B cell (primary cell): ENCODE results near the gene TEAD1. TPM values are rescaled to one million over a fixed set of nuclear protein-coding genes. Genes with fewer than 3 reads are reported as not detected.

Experiments used
- ATAC-seq: fragments of 200-7000 bp; cut with Tn5 transposase; one replicate; pipeline ENCODE4 v1.10.0; 2021; ENCODE audit warnings: low read depth, mild to moderate bottlenecking, moderate number of reproducible peaks, moderate library complexity
- CTCF ChIA-PET: fragments of 350-600 bp; sonication (Branson Sonifier 250); formaldehyde crosslinking; loops from one replicate; lab custom pipeline; 2021; ENCODE audit warnings: antibody characterized with exemption, inconsistent platforms; lab: Charles Lee
- POLR2A ChIA-PET: fragments of 350-600 bp; sonication (Branson Sonifier 250); formaldehyde crosslinking; loops from one replicate; lab custom pipeline; 2021; ENCODE audit warnings: antibody characterized with exemption; lab: Charles Lee
- DNase-seq: peaks from one replicate; pipeline ENCODE4 v3.0.0; 2013
- H2AFZ ChIP-seq: 2 replicates; pipeline ENCODE4 v1.6.1; 2012; ENCODE audit warnings: mild to moderate bottlenecking, low read depth, low read length; ENCODE audit not compliant: insufficient read depth, poor library complexity, severe bottlenecking
- H3K27ac ChIP-seq, 2 donors: 1 replicate in 1 of 2; 2 replicates in 1 of 2; pipeline ENCODE4 v1.5.1; 2012 to 2013; ENCODE audit warnings: low read length in 2 of 2, mild to moderate bottlenecking in 2 of 2, moderate library complexity in 1 of 2
- H3K27me3 ChIP-seq, 4 experiments: fragments of 200-600 bp in 1 of 4; sonication (generic) in 1 of 4; replicated peaks in 1 of 4; 1 replicate in 2 of 4; 2 replicates in 2 of 4; pipeline versions ENCODE4 v1.6.1 to v1.7.0; 2013 to 2016; ENCODE audit warnings: low read length in 3 of 4, mild to moderate bottlenecking in 2 of 4, mixed read lengths in 1 of 4, moderate library complexity in 1 of 4; ENCODE audit not compliant: insufficient read depth in 4 of 4, control insufficient read depth in 3 of 4; ENCODE audit errors: control extremely low read depth in 1 of 4
- H3K36me3 ChIP-seq, 2 experiments: replicated peaks in 1 of 2; 1 replicate in 1 of 2; 2 replicates in 1 of 2; pipeline versions ENCODE4 v1.6.1 to v1.7.1; 2013; ENCODE audit warnings: low read length in 1 of 2; ENCODE audit not compliant: insufficient read depth in 2 of 2, control insufficient read depth in 1 of 2; ENCODE audit errors: control extremely low read depth in 1 of 2, extremely low read depth in 1 of 2
- H3K4me1 ChIP-seq, 2 donors: fragments of 200-600 bp in 1 of 2; sonication (generic) in 1 of 2; 1 replicate in 1 of 2; 2 replicates in 1 of 2; pipeline versions ENCODE4 v1.5.1 to v1.6.1; 2013 to 2017; ENCODE audit warnings: low read length in 2 of 2; ENCODE audit not compliant: control insufficient read depth in 2 of 2, insufficient read depth in 2 of 2
- H3K4me2 ChIP-seq: replicated peaks from 2 replicates; pipeline ENCODE3; 2012; ENCODE audit warnings: mild to moderate bottlenecking, low read depth, low read length; ENCODE audit not compliant: poor library complexity, severe bottlenecking
- H3K4me3 ChIP-seq, 5 experiments: fragments of 200-600 bp in 1 of 5; sonication (generic) in 1 of 5; 1 replicate in 3 of 5; 2 replicates in 2 of 5; pipeline versions ENCODE4 v1.5.1 to v1.7.0; 2011 to 2016; ENCODE audit warnings: low read length in 4 of 5, mild to moderate bottlenecking in 4 of 5, low read depth in 2 of 5, control low read depth in 1 of 5, moderate library complexity in 1 of 5; ENCODE audit not compliant: insufficient read depth in 1 of 5; ENCODE audit errors: control extremely low read depth in 1 of 5, extremely low read depth in 1 of 5
- H3K79me2 ChIP-seq: fragments of 200-600 bp; sonication (generic); one replicate; pipeline ENCODE4 v1.6.0; 2016; ENCODE audit warnings: low read length; ENCODE audit not compliant: control insufficient read depth, insufficient read depth
- H3K9ac ChIP-seq: fragments of 200-600 bp; sonication (generic); 2 replicates; pipeline ENCODE4 v1.6.1; 2017; ENCODE audit warnings: mild to moderate bottlenecking, low read length, moderate library complexity
- H3K9me3 ChIP-seq, 3 donors: one replicate each; pipeline versions ENCODE4 v1.6.1 to v1.7.1; 2013; ENCODE audit warnings: low read length in 2 of 3; ENCODE audit not compliant: control insufficient read depth in 2 of 3, insufficient read depth in 1 of 3; ENCODE audit errors: control extremely low read depth in 1 of 3
- H4K20me1 ChIP-seq: 2 replicates; pipeline ENCODE4 v1.6.0; 2012; ENCODE audit warnings: mild to moderate bottlenecking, low read length; ENCODE audit not compliant: insufficient read depth, control insufficient read depth, poor library complexity, severe bottlenecking
- H3K27ac Mint-ChIP-seq: one replicate; pipeline ENCODE4 v1.8.0; 2021; ENCODE audit warnings: mixed read lengths
- H3K27me3 Mint-ChIP-seq: one replicate; pipeline ENCODE4 v1.8.0; 2021; ENCODE audit warnings: mixed read lengths
- H3K4me1 Mint-ChIP-seq: one replicate; pipeline ENCODE4 v1.8.0; 2021; ENCODE audit warnings: mixed read lengths
- H3K4me3 Mint-ChIP-seq: one replicate; pipeline ENCODE4 v1.8.0; 2021; ENCODE audit warnings: mixed read lengths
- H3K9me3 Mint-ChIP-seq: one replicate; pipeline ENCODE4 v1.8.0; 2022; ENCODE audit warnings: mixed read lengths; ENCODE audit not compliant: insufficient read depth
- EZH2 ChIP-seq: IDR thresholded peaks from 2 replicates; pipeline ENCODE4 v1.6.1; 2012; ENCODE audit warnings: borderline replicate concordance, low read depth, mild to moderate bottlenecking, moderate library complexity, low read length; ENCODE audit not compliant: insufficient read depth, poor library complexity, severe bottlenecking
- WGBS: methylation state at CpG from one replicate; pipeline ENCODE4 v1.1.5; 2013; ENCODE audit warnings: missing lambda C conversion rate; ENCODE audit not compliant: insufficient coverage; 5-methylcytosine and 5-hydroxymethylcytosine counted together
- intact Hi-C: fragments of 100-400 bp; cut with micrococcal nuclease; formaldehyde crosslinking; loops from one replicate; pipeline ENCODE4 v1.10.0; 2022
- polyA plus RNA-seq: library from polyadenylated mRNA; depleted of rRNA; stranded (reverse); fragments of >200 nt; gene quantifications from 2 replicates; pipeline ENCODE4 v1.2.3, GENCODE V29; 2012
- total RNA-seq, 2 donors: library from RNA; stranded (reverse); fragments of 120-200 nt in 1 of 2; gene quantifications; 1 replicate in 1 of 2; 2 replicates in 1 of 2; pipeline versions ENCODE4 v1.2.3 to v1.2.4, GENCODE V29; 2013 to 2022
- TF ChIP-seq, protein P1 (sequence below): fragments of 200-600 bp; IDR thresholded peaks from one replicate; pipeline ENCODE4 v1.8.0; 2022; ENCODE audit warnings: antibody characterized with exemption, mild to moderate bottlenecking

Gene TEAD1
- total and polyA plus RNA-seq, 2 donors (not counting 1 experiment from before 2014, with no cell fraction given): 0.30 TPM; not detected in 1

DNA sequence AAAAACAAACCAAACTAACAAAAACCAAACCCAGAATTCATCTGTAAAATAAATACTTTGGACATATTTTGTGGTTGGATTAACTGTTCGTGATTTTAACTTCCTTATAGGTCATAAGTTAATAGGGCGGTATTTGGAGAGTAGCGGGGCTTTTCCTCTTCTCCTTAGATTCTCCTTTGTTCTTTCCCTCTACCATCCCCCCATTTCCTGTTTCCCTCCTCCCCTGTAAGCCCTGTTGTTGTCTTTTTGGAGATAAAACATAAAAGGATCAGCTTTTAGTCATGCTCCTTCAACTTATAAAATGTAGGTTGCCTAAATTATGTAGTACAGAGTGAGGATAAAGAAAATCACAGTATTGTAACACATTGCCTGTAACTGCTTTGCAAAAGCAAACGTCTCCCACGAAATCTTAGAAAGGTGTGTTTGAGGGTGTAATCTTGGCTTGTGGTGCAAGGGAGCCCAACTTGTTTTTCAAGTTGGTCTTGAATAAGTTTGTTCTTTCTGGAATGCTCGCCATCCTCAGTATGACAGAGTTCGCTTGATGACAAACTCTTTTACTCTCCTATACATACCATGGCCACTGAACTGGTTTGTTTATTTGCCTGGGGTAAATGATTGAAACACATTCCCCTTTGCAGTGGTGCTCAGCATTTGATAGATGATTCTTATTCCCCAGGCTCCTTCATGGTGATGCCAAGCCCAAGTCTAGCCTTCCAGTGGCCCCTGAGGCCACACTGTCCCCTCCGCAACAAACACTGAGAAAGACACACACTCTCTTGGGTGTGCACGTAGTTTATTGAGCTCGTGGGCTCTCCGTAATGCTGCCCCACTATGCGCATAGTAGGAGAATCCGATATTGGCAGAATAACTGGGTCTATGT, 49.4 kb downstream of the TEAD1 start:
- TF ChIP-seq, protein P1, sequence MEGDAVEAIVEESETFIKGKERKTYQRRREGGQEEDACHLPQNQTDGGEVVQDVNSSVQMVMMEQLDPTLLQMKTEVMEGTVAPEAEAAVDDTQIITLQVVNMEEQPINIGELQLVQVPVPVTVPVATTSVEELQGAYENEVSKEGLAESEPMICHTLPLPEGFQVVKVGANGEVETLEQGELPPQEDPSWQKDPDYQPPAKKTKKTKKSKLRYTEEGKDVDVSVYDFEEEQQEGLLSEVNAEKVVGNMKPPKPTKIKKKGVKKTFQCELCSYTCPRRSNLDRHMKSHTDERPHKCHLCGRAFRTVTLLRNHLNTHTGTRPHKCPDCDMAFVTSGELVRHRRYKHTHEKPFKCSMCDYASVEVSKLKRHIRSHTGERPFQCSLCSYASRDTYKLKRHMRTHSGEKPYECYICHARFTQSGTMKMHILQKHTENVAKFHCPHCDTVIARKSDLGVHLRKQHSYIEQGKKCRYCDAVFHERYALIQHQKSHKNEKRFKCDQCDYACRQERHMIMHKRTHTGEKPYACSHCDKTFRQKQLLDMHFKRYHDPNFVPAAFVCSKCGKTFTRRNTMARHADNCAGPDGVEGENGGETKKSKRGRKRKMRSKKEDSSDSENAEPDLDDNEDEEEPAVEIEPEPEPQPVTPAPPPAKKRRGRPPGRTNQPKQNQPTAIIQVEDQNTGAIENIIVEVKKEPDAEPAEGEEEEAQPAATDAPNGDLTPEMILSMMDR: no peak
- no peak for TF ChIP-seq EZH2
- WGBS: 75% methylated on average over 6 of the region's 13 CpGs
- no peak overlapping the region for H3K27ac Mint-ChIP-seq

More for the DNA sequence above, 49.4 kb downstream of the TEAD1 start:
- no peak overlapping the region for H3K9ac ChIP-seq
- H3K79me2 ChIP-seq: no peaks in the 10 kb centered on the region
- H3K9me3 ChIP-seq: peaks cover 0 to 4% (median 0%) of the 10 kb centered on the region in 3 donors
- H3K4me2 ChIP-seq: no peak overlapping the region
- POLR2A ChIA-PET: no interaction called here
- peaks cover 0 to 11% (median 2%) of the 10 kb centered on the region in 4 experiments for H3K27me3 ChIP-seq
- no peaks in the 10 kb centered on the region for H3K36me3 ChIP-seq
- no peaks in the 10 kb centered on the region for H3K4me1 ChIP-seq
- intact Hi-C loops: no loop called here
- CTCF ChIA-PET: no interaction called here
- Mint-ChIP-seq H3K27me3 (peaks cover 38% of the 10 kb centered on the region), H3K4me1 (no peaks in the 10 kb centered on the region), H3K4me3 (no peak overlapping the region), H3K9me3 (no peaks in the 10 kb centered on the region)
- H3K4me3 ChIP-seq: no peak overlapping the region
- H2AFZ ChIP-seq: no peak overlapping the region
- H3K27ac ChIP-seq: no peak overlapping the region
- no peak for DNase-seq
- H4K20me1 ChIP-seq: no peaks in the 10 kb centered on the region
- ATAC-seq: no peak
